ENCODE data around the gene C16orf86.

- TF ChIP-seq POLR2AphosphoS5 (IDR thresholded peaks at IDR 0.05; ENCODE audit: borderline replicate concordance, low read depth, low read length) (no peak), EZH2 (IDR thresholded peaks at IDR 0.05) (no peak), FOXP2 (optimal IDR thresholded peaks at IDR 0.05; ENCODE audit: control extremely low read depth, extremely low read length, insufficient read depth) (no peak)
Measured at GRCh38 chr16:67683767-67684166, 17.2 kb downstream of the C16orf86 start.

Data from SK-N-MC (cell line).